Retinal pigment epithelial cell (primary cell): ENCODE measurements around the gene EHBP1L1.

Source experiments
- DNase-seq: peaks from one replicate; pipeline ENCODE4 v3.0.0-alpha.2; 2010; ENCODE audit warnings: low read depth
- H3K4me3 ChIP-seq: 2 replicates; pipeline ENCODE4 v1.5.1; 2011; ENCODE audit warnings: mild to moderate bottlenecking, low read length, control low read depth, moderate library complexity
- TF ChIP-seq, protein P1 (sequence below): conservative IDR thresholded peaks from 2 replicates; pipeline ENCODE4 v1.5.1; 2011; ENCODE audit warnings: low read depth, low read length, control low read depth, inconsistent platforms

EHBP1L1 gene

DNA sequence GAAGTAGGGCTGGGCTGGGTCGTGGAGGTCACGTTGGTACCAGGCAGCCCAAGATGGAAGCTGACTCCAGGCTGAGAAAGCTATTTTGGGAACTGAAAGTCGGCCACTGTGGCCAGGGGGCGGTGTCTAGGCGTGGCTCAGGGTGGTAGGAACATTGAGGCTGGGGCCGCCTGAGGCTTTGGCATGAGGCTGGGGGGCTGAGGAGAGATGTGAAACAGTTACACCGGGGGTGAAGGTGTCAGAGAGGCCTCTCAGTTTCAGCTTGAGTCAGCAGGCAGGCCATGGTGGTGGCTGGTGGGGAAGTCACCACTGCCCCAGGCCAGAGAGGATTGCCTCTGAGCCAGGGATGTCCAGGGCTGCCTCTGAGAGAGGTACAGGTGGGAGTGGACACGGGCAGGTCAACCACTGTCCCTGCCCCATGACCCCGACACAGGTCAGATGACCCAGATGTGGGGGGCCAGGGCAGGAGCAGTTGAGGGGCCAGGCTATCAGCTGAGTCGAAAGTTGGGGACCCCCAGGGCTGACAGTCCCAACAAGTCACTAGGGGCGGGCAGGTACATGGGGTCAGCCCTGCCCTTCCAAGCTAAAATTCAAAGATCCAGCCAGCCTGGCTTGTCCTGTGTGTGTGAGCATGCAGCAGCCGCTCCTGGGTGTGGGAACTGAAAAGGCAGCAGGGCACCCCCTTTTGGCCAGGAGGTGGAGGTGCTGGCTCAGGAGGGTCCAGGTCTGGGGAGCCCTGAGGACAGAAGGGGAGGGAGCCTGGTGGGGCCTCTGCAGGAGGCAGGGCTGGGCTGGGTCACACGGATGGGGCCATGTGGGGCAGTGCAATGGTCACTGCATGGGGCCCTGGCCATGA lies 12.6 kb downstream of the EHBP1L1 start:
- TF ChIP-seq, protein P1, sequence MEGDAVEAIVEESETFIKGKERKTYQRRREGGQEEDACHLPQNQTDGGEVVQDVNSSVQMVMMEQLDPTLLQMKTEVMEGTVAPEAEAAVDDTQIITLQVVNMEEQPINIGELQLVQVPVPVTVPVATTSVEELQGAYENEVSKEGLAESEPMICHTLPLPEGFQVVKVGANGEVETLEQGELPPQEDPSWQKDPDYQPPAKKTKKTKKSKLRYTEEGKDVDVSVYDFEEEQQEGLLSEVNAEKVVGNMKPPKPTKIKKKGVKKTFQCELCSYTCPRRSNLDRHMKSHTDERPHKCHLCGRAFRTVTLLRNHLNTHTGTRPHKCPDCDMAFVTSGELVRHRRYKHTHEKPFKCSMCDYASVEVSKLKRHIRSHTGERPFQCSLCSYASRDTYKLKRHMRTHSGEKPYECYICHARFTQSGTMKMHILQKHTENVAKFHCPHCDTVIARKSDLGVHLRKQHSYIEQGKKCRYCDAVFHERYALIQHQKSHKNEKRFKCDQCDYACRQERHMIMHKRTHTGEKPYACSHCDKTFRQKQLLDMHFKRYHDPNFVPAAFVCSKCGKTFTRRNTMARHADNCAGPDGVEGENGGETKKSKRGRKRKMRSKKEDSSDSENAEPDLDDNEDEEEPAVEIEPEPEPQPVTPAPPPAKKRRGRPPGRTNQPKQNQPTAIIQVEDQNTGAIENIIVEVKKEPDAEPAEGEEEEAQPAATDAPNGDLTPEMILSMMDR = peak; percentile 87
- no peak overlapping the region for H3K4me3 ChIP-seq
- no peak for DNase-seq

- TF ChIP-seq, protein P1 = no peak
- DNase-seq = no peak
- H3K4me3 ChIP-seq = no peak overlapping the region
Observed at GRCh38 chr11:65589444-65590239, 13.8 kb downstream of the EHBP1L1 start.

DNA sequence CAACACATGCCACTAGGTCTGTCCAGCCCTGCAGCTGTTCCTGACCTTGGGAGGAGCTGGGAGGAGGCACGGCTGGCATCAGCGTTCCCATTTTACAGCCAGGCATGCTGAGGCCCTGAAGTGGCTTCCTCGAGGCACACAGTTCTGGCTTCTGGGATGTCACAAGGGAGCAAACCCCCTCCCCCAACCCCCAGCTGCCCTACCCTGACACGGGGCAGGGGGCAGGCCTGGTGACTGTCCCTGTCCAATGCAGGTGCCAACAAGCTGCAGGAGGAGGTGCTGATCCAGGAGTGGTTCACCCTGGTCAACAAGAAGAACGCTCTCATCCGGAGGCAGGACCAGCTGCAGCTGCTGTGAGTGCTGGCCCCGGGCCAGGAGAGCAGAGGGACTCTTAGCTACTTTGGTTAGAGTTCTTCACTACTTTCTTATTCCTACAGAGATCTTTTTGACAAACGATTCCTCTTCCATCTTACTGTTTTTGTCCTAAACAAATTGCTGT lies 14.4 kb downstream of the EHBP1L1 start:
- no peak overlapping the region for H3K4me3 ChIP-seq
- TF ChIP-seq, protein P1 = no peak
- DNase-seq = no peak

GRCh38 chr11:65591939-65592857 lies 16.3 kb downstream of the EHBP1L1 start:
- DNase-seq = no peak
- H3K4me3 ChIP-seq = no peak overlapping the region
- TF ChIP-seq, protein P1 = peak; percentile 11

DNA sequence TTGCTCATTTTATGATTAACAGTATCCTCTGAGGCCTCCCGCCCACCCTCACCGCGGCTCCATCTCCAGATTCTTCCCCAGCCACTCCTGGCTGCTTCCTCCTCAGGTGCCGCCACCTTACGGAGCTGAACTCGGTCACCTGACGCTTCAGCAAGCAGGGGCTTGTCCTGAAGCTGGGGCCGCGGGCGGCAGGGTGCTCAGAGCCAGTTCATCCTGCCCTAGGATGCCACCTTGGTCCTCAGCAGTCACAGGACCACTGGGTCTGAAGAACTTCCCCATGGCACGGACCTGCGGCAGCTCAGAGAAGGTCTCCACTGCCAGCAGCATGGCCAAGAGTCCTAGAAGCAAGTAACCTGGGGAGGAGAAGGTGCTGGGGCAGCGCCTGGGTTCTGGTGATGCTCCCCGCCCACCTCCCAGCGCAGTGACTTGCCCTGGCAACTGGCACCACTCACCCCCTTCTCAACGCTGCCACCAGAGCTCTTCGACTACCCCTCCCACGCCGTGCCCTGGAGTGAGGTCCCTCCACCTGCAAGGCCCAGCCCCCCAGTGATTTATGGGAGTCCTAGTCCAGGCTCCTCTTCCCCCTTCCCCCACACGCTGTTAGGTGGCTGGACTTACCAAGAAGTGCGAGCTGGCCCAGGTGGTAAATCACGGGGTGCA lies 17.1 kb downstream of the EHBP1L1 start:
- TF ChIP-seq, protein P1 = no peak
- H3K4me3 ChIP-seq = no peak overlapping the region
- no peak for DNase-seq
